ENCODE data around the gene KLHL4.
A peak's percentile ranks its signal among the peaks of the same experiment; 100 is the strongest.

DNA sequence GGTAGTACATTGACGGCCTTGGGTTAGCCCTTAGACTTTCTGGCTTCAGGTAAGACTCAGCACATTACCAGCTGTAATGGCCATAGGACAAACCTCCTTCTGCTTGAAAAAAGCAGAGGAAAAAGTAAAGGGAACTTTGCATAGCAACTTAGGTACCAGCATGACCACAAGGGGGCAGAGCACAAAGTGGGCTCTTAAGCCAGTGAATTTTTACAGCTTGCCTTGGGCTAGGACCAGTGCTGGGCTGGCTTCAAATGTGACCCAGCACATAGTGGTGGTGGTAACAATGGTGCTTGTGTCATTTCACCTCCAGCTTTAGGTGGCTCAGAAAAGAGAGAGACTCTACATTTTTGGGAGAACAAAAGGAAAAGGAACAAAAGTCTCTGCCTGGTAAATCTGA lies 66.1 kb downstream of the KLHL4 start:
- TF ChIP-seq, protein P1, sequence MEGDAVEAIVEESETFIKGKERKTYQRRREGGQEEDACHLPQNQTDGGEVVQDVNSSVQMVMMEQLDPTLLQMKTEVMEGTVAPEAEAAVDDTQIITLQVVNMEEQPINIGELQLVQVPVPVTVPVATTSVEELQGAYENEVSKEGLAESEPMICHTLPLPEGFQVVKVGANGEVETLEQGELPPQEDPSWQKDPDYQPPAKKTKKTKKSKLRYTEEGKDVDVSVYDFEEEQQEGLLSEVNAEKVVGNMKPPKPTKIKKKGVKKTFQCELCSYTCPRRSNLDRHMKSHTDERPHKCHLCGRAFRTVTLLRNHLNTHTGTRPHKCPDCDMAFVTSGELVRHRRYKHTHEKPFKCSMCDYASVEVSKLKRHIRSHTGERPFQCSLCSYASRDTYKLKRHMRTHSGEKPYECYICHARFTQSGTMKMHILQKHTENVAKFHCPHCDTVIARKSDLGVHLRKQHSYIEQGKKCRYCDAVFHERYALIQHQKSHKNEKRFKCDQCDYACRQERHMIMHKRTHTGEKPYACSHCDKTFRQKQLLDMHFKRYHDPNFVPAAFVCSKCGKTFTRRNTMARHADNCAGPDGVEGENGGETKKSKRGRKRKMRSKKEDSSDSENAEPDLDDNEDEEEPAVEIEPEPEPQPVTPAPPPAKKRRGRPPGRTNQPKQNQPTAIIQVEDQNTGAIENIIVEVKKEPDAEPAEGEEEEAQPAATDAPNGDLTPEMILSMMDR (IDR thresholded peaks at IDR 0.05; ENCODE audit: control extremely low read depth in 1 of 3, insufficient read depth in 1 of 3, low read depth in 1 of 3, low read length in 3 of 3): peak; percentile 6 to 63 (median 41)
- TF ChIP-seq YY1 (IDR thresholded peaks at IDR 0.05; ENCODE audit: low read depth, low read length) (no peak), POLR2A (IDR thresholded peaks at IDR 0.05; ENCODE audit: control extremely low read depth in 1 of 2, low read depth in 2 of 2, low read length in 2 of 2) (no peak), EP300 (IDR thresholded peaks at IDR 0.05; ENCODE audit: borderline replicate concordance in 1 of 2, low read depth in 2 of 2, low read length in 2 of 2) (no peak), CREB1 (IDR thresholded peaks at IDR 0.05) (no peak), SAP30 (IDR thresholded peaks at IDR 0.05; ENCODE audit: insufficient read depth, insufficient replicate concordance, low read length) (no peak)
